ELR (cell line): ENCODE data around the gene TPST1.
"Not testable (repeated sequence)": the region's sequence is repeated elsewhere in the genome, so short reads cannot be mapped to it uniquely, and the experiment has no call there.

Experiments
- DNase-seq: peaks from one replicate; pipeline ENCODE4 v3.0.0-alpha.2; 2015; ENCODE audit warnings: low read depth

The TPST1 gene

GRCh38 chr7:66283003-66283920, 78.1 kb downstream of the TPST1 start:
- DNase-seq, result peak; percentile 91

- DNase-seq, result no peak
Observed at GRCh38 chr7:66296001-66296521, 90.9 kb downstream of the TPST1 start.

DNA sequence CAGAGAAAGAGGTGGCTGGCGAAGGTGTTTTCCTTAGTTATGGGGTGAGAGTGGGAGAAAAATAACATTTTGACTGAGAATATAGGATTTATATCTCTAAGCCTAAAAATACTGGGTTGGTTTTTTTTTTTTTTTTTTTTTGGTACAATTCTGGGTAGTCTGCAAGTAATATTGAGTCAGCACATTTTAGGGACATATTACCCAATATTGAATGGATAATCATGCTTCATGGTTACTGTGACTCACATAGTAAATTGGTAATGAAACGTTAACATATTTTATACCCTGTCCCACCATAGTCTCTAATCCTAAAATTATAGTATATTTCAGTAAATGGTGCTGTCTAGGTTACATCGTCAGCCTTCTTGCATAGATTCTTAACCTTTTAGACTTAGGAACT, 91.4 kb downstream of the TPST1 start:
- DNase-seq, result no peak

GRCh38 chr7:66297579-66297978, 92.4 kb downstream of the TPST1 start:
- no peak for DNase-seq

- no peak for DNase-seq
Observed at GRCh38 chr7:66301249-66301648, 96.1 kb downstream of the TPST1 start.

GRCh38 chr7:66301737-66302136, 96.6 kb downstream of the TPST1 start:
- no peak for DNase-seq

DNA sequence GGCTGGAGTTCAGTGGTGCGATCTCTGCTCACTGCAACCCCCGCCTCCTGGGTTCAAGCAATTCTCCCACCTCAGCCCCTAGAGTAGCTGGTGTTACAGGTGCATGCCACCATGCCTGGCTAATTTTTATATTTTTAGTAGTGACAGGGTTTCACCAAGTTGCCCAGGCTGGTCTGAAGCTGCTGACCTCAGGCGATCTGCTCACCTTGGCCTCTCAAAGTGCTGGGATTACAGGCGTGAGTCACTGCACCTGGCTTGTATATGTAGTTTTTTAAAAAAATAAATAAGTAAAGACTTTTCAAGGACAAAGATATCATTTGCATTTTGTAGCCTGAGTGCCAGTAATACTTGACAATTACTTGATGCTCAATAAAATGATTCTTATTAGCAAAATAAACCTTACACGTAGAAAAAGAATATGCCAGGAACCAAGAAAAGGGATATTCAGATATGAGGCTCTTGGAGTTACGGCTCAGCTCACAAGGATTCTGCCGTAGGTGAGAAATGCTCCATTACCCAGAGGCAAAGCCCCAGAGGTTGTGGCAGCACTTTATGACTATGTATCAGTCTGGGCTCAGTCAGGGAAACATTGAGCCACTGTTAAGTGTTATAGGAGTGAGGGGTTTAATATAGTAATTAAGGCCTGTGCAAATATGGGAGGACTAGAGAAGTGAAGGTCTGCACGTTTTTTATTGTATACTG, 98.5 kb downstream of the TPST1 start:
- no peak for DNase-seq

DNA sequence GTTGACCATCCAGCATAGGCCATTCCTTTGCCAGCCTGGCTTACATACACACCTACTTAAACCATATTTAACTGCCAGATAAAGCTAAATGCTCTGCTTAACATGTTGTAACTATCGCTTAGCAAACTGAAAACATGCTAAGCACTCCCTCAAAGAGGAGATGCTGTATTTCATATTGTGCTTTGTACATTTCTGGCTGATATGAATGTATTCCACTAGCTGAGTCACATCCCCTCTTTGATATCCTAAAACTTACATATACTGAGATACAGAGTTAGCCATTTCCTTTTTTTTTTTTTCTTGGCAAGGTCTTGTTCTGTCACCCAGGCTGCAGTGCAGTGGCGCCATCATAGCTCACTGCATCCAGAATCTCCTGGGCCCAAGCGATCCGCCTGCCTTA, 99.4 kb downstream of the TPST1 start:
- peak; percentile 40 for DNase-seq

DNA sequence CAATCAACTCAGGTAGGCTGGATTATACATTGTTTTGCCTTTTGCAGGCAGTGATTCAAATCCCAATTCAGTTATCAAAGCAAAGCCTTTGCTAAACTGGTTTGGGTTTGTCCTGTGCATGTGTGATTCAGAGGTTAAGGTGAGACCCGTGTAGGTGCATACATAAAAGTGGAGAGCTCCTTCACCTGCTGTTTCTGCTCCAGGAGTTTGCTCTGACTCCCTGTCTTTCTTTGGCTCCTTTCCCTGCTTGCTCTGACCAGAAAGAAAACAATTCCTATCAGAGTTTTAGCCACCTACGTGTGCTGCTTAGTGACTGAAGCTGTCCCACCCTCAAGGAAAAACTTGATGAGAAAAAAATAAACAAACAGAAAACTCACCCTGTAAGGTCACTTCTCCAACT, 101.1 kb downstream of the TPST1 start:
- DNase-seq, result no peak

- DNase-seq, result peak; percentile 48
Observed at GRCh38 chr7:66307591-66308215, 102.6 kb downstream of the TPST1 start.

DNA sequence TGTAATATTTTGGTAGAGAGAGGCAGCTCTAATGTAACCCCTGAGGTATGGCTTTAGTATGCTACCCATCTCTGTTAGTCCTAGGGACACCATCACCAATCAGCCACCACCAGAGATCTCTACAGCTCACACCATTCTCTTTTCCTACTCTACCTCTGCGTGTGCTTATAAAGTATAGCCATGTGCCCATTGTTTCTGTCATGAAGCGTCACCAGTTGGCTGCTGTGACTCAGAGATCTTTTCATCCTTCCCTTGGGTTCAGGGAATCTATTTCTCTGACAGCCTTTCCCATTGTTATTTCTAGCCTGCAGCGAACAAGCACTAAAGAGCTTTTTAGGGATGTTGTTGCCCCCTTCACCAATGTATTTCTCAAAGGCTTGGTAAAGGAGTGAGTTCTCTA, 103.3 kb downstream of the TPST1 start:
- no peak for DNase-seq

GRCh38 chr7:66310620-66311019, 105.5 kb downstream of the TPST1 start:
- no peak for DNase-seq

GRCh38 chr7:66313886-66314568, 108.9 kb downstream of the TPST1 start:
- no peak for DNase-seq

DNA sequence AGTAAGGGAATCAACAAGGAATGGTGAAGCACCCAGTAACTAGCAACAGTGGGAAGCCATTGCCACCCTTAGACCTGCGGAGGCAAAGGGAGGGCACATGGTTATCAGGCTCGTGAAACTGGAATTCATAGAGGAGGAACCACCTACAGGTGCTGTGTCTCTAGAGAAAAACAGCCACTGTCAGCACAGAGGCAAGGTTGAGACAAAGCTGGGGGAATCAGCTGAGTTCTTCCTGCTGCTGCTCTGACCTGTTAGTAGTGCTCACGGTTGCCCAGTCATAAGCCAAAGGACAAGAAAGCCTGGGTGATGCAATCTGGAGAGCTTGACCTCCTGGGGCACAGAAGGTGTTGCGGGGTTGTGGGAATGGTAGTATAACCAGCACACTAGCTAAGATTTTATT, 110.1 kb downstream of the TPST1 start:
- no peak for DNase-seq

DNA sequence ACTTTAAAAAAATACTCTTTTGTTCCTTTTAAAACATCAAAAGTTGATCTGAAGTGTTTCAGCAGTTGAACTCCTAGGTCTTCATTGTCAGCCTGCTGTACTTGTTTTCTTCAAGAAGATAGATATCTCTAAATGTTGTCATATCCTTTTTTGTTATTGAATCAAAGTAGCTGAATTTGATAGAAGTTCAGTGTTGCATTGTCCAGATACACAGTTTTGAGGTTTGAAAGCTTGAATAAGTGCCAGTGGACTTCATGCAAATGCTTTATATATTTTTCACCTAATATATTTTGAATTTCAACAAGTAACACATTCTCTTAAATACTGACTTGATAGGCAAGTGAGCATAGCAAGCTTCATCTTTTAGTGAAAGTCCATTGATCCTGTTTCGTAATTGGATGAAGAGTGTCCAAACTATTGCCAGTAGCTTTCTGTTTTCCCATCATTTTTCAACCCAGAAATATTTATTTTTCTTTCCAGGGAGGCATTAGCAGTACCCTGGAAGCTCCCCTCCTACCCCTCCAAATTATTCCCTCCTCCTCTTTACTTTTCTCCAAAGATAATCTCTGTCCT, 114.4 kb downstream of the TPST1 start:
- no peak for DNase-seq

GRCh38 chr7:66321283-66321682, 116.1 kb downstream of the TPST1 start:
- DNase-seq, result no peak

DNA sequence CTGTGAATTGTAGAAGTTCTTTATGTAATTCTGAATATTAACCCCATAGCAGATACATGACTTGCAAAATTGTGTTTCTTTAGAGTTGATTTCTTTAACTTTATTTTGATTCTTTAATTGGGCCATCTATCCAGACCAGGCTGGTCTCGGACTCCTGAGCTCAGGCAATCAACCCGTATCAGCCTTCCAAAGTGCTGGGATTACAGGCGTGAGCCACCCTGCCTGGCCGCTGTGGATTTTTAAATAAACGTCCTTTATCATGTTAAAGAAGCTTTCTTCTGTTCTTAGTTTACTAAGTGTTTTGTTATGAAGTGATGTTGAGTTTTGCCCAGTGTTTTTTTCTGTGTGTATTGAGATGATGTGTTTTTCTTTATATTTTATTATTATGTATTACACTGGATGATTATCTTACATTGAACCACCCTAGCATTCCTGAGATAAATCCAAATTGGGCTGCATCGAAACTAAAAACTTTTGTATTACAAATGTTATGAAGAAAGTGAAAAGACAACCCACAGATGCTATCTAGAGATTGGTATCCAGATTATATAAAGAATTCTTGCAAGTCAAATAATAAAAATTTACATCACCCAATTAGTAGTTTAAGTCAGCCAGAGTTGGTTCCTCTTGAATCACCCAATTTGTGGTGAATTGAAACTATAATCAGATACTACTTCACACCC, 118.1 kb downstream of the TPST1 start:
- DNase-seq, result no peak

- not testable (repeated sequence) for DNase-seq
Observed at GRCh38 chr7:66324985-66325384, 119.9 kb downstream of the TPST1 start.

GRCh38 chr7:66326501-66327215, 121.5 kb downstream of the TPST1 start:
- DNase-seq, result peak; percentile 59

DNA sequence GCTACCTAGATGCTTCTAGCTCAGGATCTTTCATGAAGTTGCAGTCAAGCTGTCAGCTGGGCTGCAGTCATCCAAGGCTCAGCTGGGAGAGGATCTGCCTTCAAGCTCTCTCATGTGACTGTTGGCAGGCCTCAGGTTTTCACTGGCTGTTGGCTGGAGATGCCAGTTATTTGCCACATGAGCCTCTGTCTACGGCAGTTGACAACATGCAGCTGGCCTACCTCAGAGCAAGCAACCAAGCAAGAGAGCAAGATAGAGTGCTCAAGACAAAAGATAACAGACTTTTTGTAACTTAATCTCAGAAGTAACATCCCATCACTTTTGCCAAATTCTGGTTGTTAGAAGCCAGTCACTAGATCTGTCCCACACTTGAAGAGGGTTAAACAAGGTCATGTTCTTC, 125.8 kb downstream of the TPST1 start:
- no peak for DNase-seq
